H9 (cell line): ENCODE measurements around the gene NR0B1. TPM values are rescaled to one million over a fixed set of nuclear protein-coding genes. Genes with fewer than 3 reads are reported as not detected.

Experiments
- DNase-seq: peaks from one replicate; pipeline ENCODE4 v3.0.0-alpha.2; 2017
- H2AFZ ChIP-seq: one replicate; pipeline ENCODE4 v1.6.1; 2013; ENCODE audit warnings: mild to moderate bottlenecking, low read length, control low read depth, moderate library complexity
- H2AK5ac ChIP-seq: 2 replicates; pipeline ENCODE4 v1.6.1; 2013; ENCODE audit warnings: low read length, control low read depth, mixed read lengths; ENCODE audit not compliant: insufficient read length
- H2BK120ac ChIP-seq: one replicate; pipeline ENCODE4 v1.6.1; 2013; ENCODE audit warnings: low read depth, mild to moderate bottlenecking, low read length, control low read depth, inconsistent platforms; ENCODE audit not compliant: poor library complexity, severe bottlenecking
- H2BK12ac ChIP-seq: 2 replicates; pipeline ENCODE4 v1.6.1; 2013; ENCODE audit warnings: low read length, control low read depth, mixed read lengths, low read depth; ENCODE audit not compliant: insufficient read length
- H2BK15ac ChIP-seq: 2 replicates; pipeline ENCODE4 v1.6.1; 2013; ENCODE audit warnings: low read depth, low read length, control low read depth
- H2BK20ac ChIP-seq: one replicate; pipeline ENCODE4 v1.6.1; 2013; ENCODE audit warnings: low read depth, mild to moderate bottlenecking, low read length, control low read depth, inconsistent platforms; ENCODE audit not compliant: poor library complexity, severe bottlenecking
- H2BK5ac ChIP-seq: 2 replicates; pipeline ENCODE4 v1.6.1; 2013; ENCODE audit warnings: low read length, control low read depth, mixed read lengths; ENCODE audit not compliant: insufficient read length
- H3K14ac ChIP-seq: 2 replicates; pipeline ENCODE4 v1.6.1; 2013; ENCODE audit warnings: low read length, control low read depth; ENCODE audit not compliant: insufficient read depth
- H3K18ac ChIP-seq: 2 replicates; pipeline ENCODE4 v1.6.1; 2013; ENCODE audit warnings: low read depth, mild to moderate bottlenecking, mixed read lengths, low read length, control low read depth; ENCODE audit not compliant: insufficient read length
- H3K23ac ChIP-seq: 2 replicates; pipeline ENCODE4 v1.6.1; 2013; ENCODE audit warnings: low read length, control low read depth, mixed read lengths, low read depth; ENCODE audit not compliant: insufficient read length
- H3K23me2 ChIP-seq: 2 replicates; pipeline ENCODE4 v1.6.1; 2013; ENCODE audit warnings: low read depth, mild to moderate bottlenecking, mixed read lengths, low read length, control low read depth; ENCODE audit not compliant: insufficient read length, poor library complexity, severe bottlenecking
- H3K27ac ChIP-seq: 2 replicates; pipeline ENCODE4 v1.5.1; 2013; ENCODE audit warnings: low read length, control low read depth, mixed read lengths, low read depth; ENCODE audit not compliant: insufficient read length
- H3K27me3 ChIP-seq: 2 replicates; pipeline ENCODE4 v1.6.1; 2013; ENCODE audit warnings: low read length, control low read depth, inconsistent platforms; ENCODE audit not compliant: insufficient read depth
- H3K4ac ChIP-seq: 2 replicates; pipeline ENCODE4 v1.6.1; 2013; ENCODE audit warnings: low read depth, mild to moderate bottlenecking, control low read depth, inconsistent platforms, low read length, moderate library complexity
- H3K4me1 ChIP-seq: 2 replicates; pipeline ENCODE4 v1.6.1; 2013; ENCODE audit warnings: low read length, control low read depth, inconsistent platforms; ENCODE audit not compliant: insufficient read depth
- H3K4me2 ChIP-seq: 2 replicates; pipeline ENCODE4 v1.6.1; 2013; ENCODE audit warnings: low read length, control low read depth, mixed read lengths; ENCODE audit not compliant: insufficient read length, insufficient read depth
- H3K56ac ChIP-seq: 2 replicates; pipeline ENCODE4 v1.6.1; 2013; ENCODE audit warnings: low read depth, mild to moderate bottlenecking, mixed read lengths, low read length, control low read depth; ENCODE audit not compliant: insufficient read length
- H3K79me1 ChIP-seq: 2 replicates; pipeline ENCODE4 v1.6.1; 2013; ENCODE audit warnings: low read depth, mild to moderate bottlenecking, moderate library complexity, low read length, control low read depth, inconsistent platforms; ENCODE audit not compliant: insufficient read depth, poor library complexity, severe bottlenecking
- H3K79me2 ChIP-seq: 2 replicates; pipeline ENCODE4 v1.6.1; 2013; ENCODE audit warnings: low read length, control low read depth, inconsistent platforms; ENCODE audit not compliant: insufficient read depth
- H3K9ac ChIP-seq: 2 replicates; pipeline ENCODE4 v1.6.1; 2013; ENCODE audit warnings: low read length, control low read depth, mixed read lengths; ENCODE audit not compliant: insufficient read length; ENCODE audit errors: extremely low read depth
- H3K9me3 ChIP-seq: one replicate; pipeline ENCODE4 v1.6.1; 2013; ENCODE audit warnings: low read depth, low read length, inconsistent platforms; ENCODE audit not compliant: control insufficient read depth
- H3T11ph ChIP-seq: one replicate; pipeline ENCODE4 v1.6.1; 2013; ENCODE audit warnings: mild to moderate bottlenecking, low read length, control low read depth, inconsistent platforms
- H4K20me1 ChIP-seq: one replicate; pipeline ENCODE4 v1.6.1; 2013; ENCODE audit not compliant: control insufficient read depth, insufficient read length, insufficient read depth
- H4K5ac ChIP-seq: 2 replicates; pipeline ENCODE4 v1.6.1; 2013; ENCODE audit warnings: low read depth, mild to moderate bottlenecking, mixed read lengths, low read length, control low read depth; ENCODE audit not compliant: insufficient read length
- H4K8ac ChIP-seq: replicated peaks from 2 replicates; pipeline ENCODE4 v1.6.1; 2013; ENCODE audit warnings: low read length, control low read depth, mixed read lengths, low read depth; ENCODE audit not compliant: insufficient read length
- H4K91ac ChIP-seq: 2 replicates; pipeline ENCODE4 v1.6.1; 2013; ENCODE audit warnings: low read depth, mild to moderate bottlenecking, moderate library complexity, mixed read lengths, low read length, control low read depth; ENCODE audit not compliant: insufficient read length
- H3K27ac Mint-ChIP-seq, 3 experiments: 2 replicates in 2 of 3; 3 replicates in 1 of 3; pipeline ENCODE4 v1.8.0; 2020 to 2021; ENCODE audit warnings: mixed read lengths in 3 of 3, mild to moderate bottlenecking in 1 of 3, moderate library complexity in 1 of 3
- H3K27me3 Mint-ChIP-seq: 2 replicates; pipeline ENCODE4 v1.8.0; 2021; ENCODE audit warnings: low read depth, mild to moderate bottlenecking, moderate library complexity, mixed read lengths
- H3K36me3 Mint-ChIP-seq, 3 experiments: 2 replicates in 2 of 3; 3 replicates in 1 of 3; pipeline ENCODE4 v1.8.0; 2020 to 2021; ENCODE audit warnings: low read depth in 3 of 3, mixed read lengths in 3 of 3; ENCODE audit not compliant: insufficient read depth in 1 of 3
- H3K4me1 Mint-ChIP-seq, 2 experiments: 2 replicates each; pipeline ENCODE4 v1.8.0; 2020; ENCODE audit warnings: mixed read lengths in 2 of 2
- H3K4me3 Mint-ChIP-seq, 2 experiments: 2 replicates in 1 of 2; 3 replicates in 1 of 2; pipeline ENCODE4 v1.8.0; 2020 to 2021; ENCODE audit warnings: mild to moderate bottlenecking in 2 of 2, mixed read lengths in 2 of 2, moderate library complexity in 1 of 2
- H3K9me3 Mint-ChIP-seq, 2 experiments: 2 replicates in 1 of 2; 3 replicates in 1 of 2; pipeline ENCODE4 v1.8.0; 2020; ENCODE audit warnings: mild to moderate bottlenecking in 2 of 2, mixed read lengths in 2 of 2, moderate library complexity in 1 of 2
- CTCF ChIP-seq: fragments of 200-600 bp; sonication (generic); conservative IDR thresholded peaks from 3 replicates; pipeline ENCODE4 v1.8.0; 2021; ENCODE audit warnings: antibody characterized with exemption, mild to moderate bottlenecking
- WGBS: extraction: QIAGEN DNeasy Blood & Tissue Kit; methylation state at CpG from one replicate; pipeline ENCODE4 v1.1.7; 2013; ENCODE audit warnings: missing lambda C conversion rate, low lambda C conversion rate, mixed read lengths; ENCODE audit not compliant: insufficient read length; ENCODE audit errors: extremely low coverage; 5-methylcytosine and 5-hydroxymethylcytosine counted together
- total RNA-seq: library from RNA; stranded (reverse); gene quantifications from 2 replicates; pipeline ENCODE4 v1.2.1, GENCODE V29; 2021

The NR0B1 gene
- total RNA-seq, 1 experiment from 2014 or later: not detected

GRCh38 chrX:30317308-30317707 lies 8.1 kb upstream of the NR0B1 start:
- DNase-seq: no peak
- no peaks in the 10 kb centered on the region for H3K79me1 ChIP-seq
- H3K27me3 ChIP-seq: no peaks in the 10 kb centered on the region
- H2BK12ac ChIP-seq: no peak overlapping the region
- no peak overlapping the region for H3K27ac Mint-ChIP-seq
- H3K9ac ChIP-seq: no peak overlapping the region
- H4K20me1 ChIP-seq: no peaks in the 10 kb centered on the region
- no peak overlapping the region for H2BK120ac ChIP-seq
- no peak overlapping the region for H3K4me3 Mint-ChIP-seq
- no peak overlapping the region for H2BK20ac ChIP-seq
- H3K4me1 ChIP-seq: no peaks in the 10 kb centered on the region
- no peak overlapping the region for H4K5ac ChIP-seq
- H3K18ac ChIP-seq: no peak overlapping the region
- H3K27ac ChIP-seq: no peak overlapping the region
- H3K9me3 Mint-ChIP-seq: peaks cover 0 to 50% of the 10 kb centered on the region in 2 experiments; a peak in 4 of 5 replicates
- H2BK15ac ChIP-seq: no peak overlapping the region
- no peak overlapping the region for H3K56ac ChIP-seq
- no peak overlapping the region for H3K14ac ChIP-seq
- no peak overlapping the region for H4K8ac ChIP-seq
- WGBS: no CpG with 5 or more reads among the region's 1 CpG
- no peak for TF ChIP-seq CTCF
- no peak overlapping the region for H2AFZ ChIP-seq
- no peaks in the 10 kb centered on the region for H3K9me3 ChIP-seq
- H3K23ac ChIP-seq: no peak overlapping the region
- H3K4me1 Mint-ChIP-seq: no peaks in the 10 kb centered on the region
- peaks cover 7% of the 10 kb centered on the region for H3K27me3 Mint-ChIP-seq
- H2BK5ac ChIP-seq: no peak overlapping the region
- H3K36me3 Mint-ChIP-seq: peaks cover 0 to 1% (median 0%) of the 10 kb centered on the region in 3 experiments; a peak in 3 of 7 replicates
- no peak overlapping the region for H3K4ac ChIP-seq
- H3K23me2 ChIP-seq: no peaks in the 10 kb centered on the region
- no peak overlapping the region for H2AK5ac ChIP-seq
- no peak overlapping the region for H3T11ph ChIP-seq
- H3K79me2 ChIP-seq: no peaks in the 10 kb centered on the region
- H3K4me2 ChIP-seq: no peak overlapping the region
- H4K91ac ChIP-seq: no peak overlapping the region
